ENCODE measurements around the gene SLC46A2. TPM values are rescaled to one million over a fixed set of nuclear protein-coding genes. Genes with fewer than 3 reads are reported as not detected.

Gene SLC46A2
- total RNA-seq, 4 donors from 2014 or later: 0.21 to 1.8 (median 0.22) TPM; not detected in 1

- Histone ChIP-seq H3K27me3 (no peaks in the 10 kb centered on the region), H3K4me3 (no peak overlapping the region), H3K9me3 (no peaks in the 10 kb centered on the region), H3K36me3 (peaks cover 0 to 25% (median 0%) of the 10 kb centered on the region in 3 donors), H3K27ac (peak overlapping the region in 1 of 4 donors; percentile 31), H3K4me1 (peaks cover 0 to 6% (median 2%) of the 10 kb centered on the region in 4 donors)
- 80 to 82% methylated on average over 5 of the region's 5 CpGs for WGBS, 2 donors
- peak in 1 of 2 donors; percentile 51 for TF ChIP-seq EP300 (IDR thresholded peaks at IDR 0.05)
- TF ChIP-seq POLR2A (IDR thresholded peaks at IDR 0.05): no peak
- TF ChIP-seq, protein P1, sequence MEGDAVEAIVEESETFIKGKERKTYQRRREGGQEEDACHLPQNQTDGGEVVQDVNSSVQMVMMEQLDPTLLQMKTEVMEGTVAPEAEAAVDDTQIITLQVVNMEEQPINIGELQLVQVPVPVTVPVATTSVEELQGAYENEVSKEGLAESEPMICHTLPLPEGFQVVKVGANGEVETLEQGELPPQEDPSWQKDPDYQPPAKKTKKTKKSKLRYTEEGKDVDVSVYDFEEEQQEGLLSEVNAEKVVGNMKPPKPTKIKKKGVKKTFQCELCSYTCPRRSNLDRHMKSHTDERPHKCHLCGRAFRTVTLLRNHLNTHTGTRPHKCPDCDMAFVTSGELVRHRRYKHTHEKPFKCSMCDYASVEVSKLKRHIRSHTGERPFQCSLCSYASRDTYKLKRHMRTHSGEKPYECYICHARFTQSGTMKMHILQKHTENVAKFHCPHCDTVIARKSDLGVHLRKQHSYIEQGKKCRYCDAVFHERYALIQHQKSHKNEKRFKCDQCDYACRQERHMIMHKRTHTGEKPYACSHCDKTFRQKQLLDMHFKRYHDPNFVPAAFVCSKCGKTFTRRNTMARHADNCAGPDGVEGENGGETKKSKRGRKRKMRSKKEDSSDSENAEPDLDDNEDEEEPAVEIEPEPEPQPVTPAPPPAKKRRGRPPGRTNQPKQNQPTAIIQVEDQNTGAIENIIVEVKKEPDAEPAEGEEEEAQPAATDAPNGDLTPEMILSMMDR (IDR thresholded peaks at IDR 0.05): no peak
- DNase-seq (ENCODE audit: low spot score in 2 of 2): no peak
Observed at GRCh38 chr9:112831281-112831851, 59.3 kb downstream of the SLC46A2 start.

Other genes with a start within 250 kb of the SLC46A2 start
- 10 to 100 TPM; 18.4 to 28.5 (median 24.9) TPM for gene INIP, start 172.8 kb downstream of the SLC46A2 start, total RNA-seq
- 10 to 100 TPM; 14.9 to 25.3 (median 17.0) TPM for gene SNX30, start 140.1 kb downstream of the SLC46A2 start, total RNA-seq
- 1 to 10 TPM in 2 of 4 donors, under 1 TPM in 2; 0.84 to 2.4 (median 1.1) TPM for gene ZNF883, start 121.3 kb upstream of the SLC46A2 start, total RNA-seq
- gene ZFP37, start 165.8 kb upstream of the SLC46A2 start, total RNA-seq: 1 to 10 TPM; 2.9 to 6.9 (median 3.2) TPM

Measured in tibial nerve (tissue), 4 donors.